Measurements from ENCODE around the gene LRRC15. TPM values are rescaled to one million over a fixed set of nuclear protein-coding genes. Genes with fewer than 3 reads are reported as not detected.

Gene LRRC15
- total RNA-seq, 2 donors from 2014 or later, result 0.11 TPM; not detected in 1

GRCh38 chr3:194348354-194348753 lies 21.2 kb downstream of the LRRC15 start:
- Histone ChIP-seq H3K27me3 (ENCODE audit: control insufficient read depth, insufficient read depth, low read length, poor library complexity, severe bottlenecking) (no peaks in the 10 kb centered on the region), H3K9me3 (ENCODE audit: control insufficient read depth, low read length) (no peaks in the 10 kb centered on the region), H3K36me3 (ENCODE audit: control insufficient read depth, insufficient read depth, low read length) (no peaks in the 10 kb centered on the region), H3K4me1 (ENCODE audit: control insufficient read depth, insufficient read depth, low read length) (no peaks in the 10 kb centered on the region), H3K27ac (ENCODE audit: low read depth, low read length) (no peak overlapping the region), H3K9ac (ENCODE audit: extremely low read depth, low read length, poor library complexity, severe bottlenecking) (no peak overlapping the region), H3K4me3 (ENCODE audit: low read length) (no peak overlapping the region)
- no peak for DNase-seq
- Mint-ChIP-seq H3K36me3 (ENCODE audit: low read depth) (no peaks in the 10 kb centered on the region), H3K4me3 (no peak overlapping the region), H3K4me1 (peaks cover 6% of the 10 kb centered on the region), H3K27me3 (ENCODE audit: insufficient read depth) (peaks cover 16% of the 10 kb centered on the region), H3K27ac (no peak overlapping the region), H3K9me3 (no peaks in the 10 kb centered on the region)
- TF ChIP-seq CTCF (conservative IDR thresholded peaks at IDR 0.05), result no peak
- WGBS, 2 experiments (ENCODE audit: insufficient coverage in 1 of 2, insufficient read length in 1 of 2), result 86 to 94% methylated on average over 4 to 6 of the region's 6 CpGs

DNA sequence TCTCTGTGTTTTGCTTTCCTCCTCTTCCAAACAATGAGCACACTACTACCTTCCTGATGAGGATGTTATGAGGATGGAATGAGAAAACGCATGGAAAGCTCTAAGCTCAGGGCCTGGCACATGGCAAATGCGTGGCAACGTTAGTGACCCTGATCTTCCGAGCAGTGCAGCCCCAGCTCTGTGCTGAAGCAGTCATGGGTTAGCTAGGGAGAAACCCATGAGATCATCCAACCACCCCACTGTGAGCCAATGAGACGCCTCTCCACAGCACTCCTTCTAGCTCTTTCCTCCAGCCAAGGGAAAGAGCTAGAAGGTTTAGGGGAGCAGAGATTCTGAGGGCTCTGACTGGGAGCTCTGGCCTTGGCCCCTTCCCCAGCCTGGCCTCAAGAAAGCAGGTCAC lies 22.9 kb downstream of the LRRC15 start:
- H3K27ac ChIP-seq (ENCODE audit: low read depth, low read length), result no peak overlapping the region
- Mint-ChIP-seq H3K4me1 (peaks cover 6% of the 10 kb centered on the region), H3K27me3 (ENCODE audit: insufficient read depth) (peaks cover 32% of the 10 kb centered on the region), H3K27ac (peak overlapping the region; percentile 35), H3K9me3 (no peaks in the 10 kb centered on the region), H3K36me3 (ENCODE audit: low read depth) (no peaks in the 10 kb centered on the region), H3K4me3 (no peak overlapping the region)
- no peak for DNase-seq
- no peak overlapping the region for H3K9ac ChIP-seq (ENCODE audit: extremely low read depth, low read length, poor library complexity, severe bottlenecking)
- H3K27me3 ChIP-seq (ENCODE audit: control insufficient read depth, insufficient read depth, low read length, poor library complexity, severe bottlenecking), result peaks cover 14% of the 10 kb centered on the region
- H3K4me3 ChIP-seq (ENCODE audit: low read length), result no peak overlapping the region
- no peaks in the 10 kb centered on the region for H3K36me3 ChIP-seq (ENCODE audit: control insufficient read depth, insufficient read depth, low read length)
- H3K4me1 ChIP-seq (ENCODE audit: control insufficient read depth, insufficient read depth, low read length), result no peaks in the 10 kb centered on the region
- no peak for TF ChIP-seq CTCF (conservative IDR thresholded peaks at IDR 0.05)
- 87 to 96% methylated on average over 4 to 5 of the region's 5 CpGs for WGBS, 2 experiments (ENCODE audit: insufficient coverage in 1 of 2, insufficient read length in 1 of 2)
- no peaks in the 10 kb centered on the region for H3K9me3 ChIP-seq (ENCODE audit: control insufficient read depth, low read length)

- Histone ChIP-seq H3K9me3 (ENCODE audit: control insufficient read depth, low read length) (no peaks in the 10 kb centered on the region), H3K36me3 (ENCODE audit: control insufficient read depth, insufficient read depth, low read length) (no peaks in the 10 kb centered on the region), H3K27ac (ENCODE audit: low read depth, low read length) (no peak overlapping the region), H3K27me3 (ENCODE audit: control insufficient read depth, insufficient read depth, low read length, poor library complexity, severe bottlenecking) (peaks cover 18% of the 10 kb centered on the region), H3K4me3 (ENCODE audit: low read length) (no peak overlapping the region), H3K9ac (ENCODE audit: extremely low read depth, low read length, poor library complexity, severe bottlenecking) (no peak overlapping the region), H3K4me1 (ENCODE audit: control insufficient read depth, insufficient read depth, low read length) (no peaks in the 10 kb centered on the region)
- DNase-seq, result no peak
- Mint-ChIP-seq H3K36me3 (ENCODE audit: low read depth) (no peaks in the 10 kb centered on the region), H3K4me1 (peaks cover 6% of the 10 kb centered on the region), H3K4me3 (no peak overlapping the region), H3K27ac (no peak overlapping the region), H3K9me3 (no peaks in the 10 kb centered on the region), H3K27me3 (ENCODE audit: insufficient read depth) (peaks cover 38% of the 10 kb centered on the region)
- TF ChIP-seq CTCF (conservative IDR thresholded peaks at IDR 0.05), result no peak
- WGBS, 2 experiments (ENCODE audit: insufficient coverage in 1 of 2, insufficient read length in 1 of 2), result 85 to 100% methylated on average over 3 to 9 of the region's 9 CpGs
These were observed 23.5 kb downstream of the LRRC15 start for GRCh38 chr3:194346035-194346434.

All from endodermal cell (in vitro differentiated cells).